Lower lobe of right lung (tissue), 2 donors: ENCODE measurements around the gene ENOX2. TPM values are rescaled to one million over a fixed set of nuclear protein-coding genes. Genes with fewer than 3 reads are reported as not detected.

ENCODE experiments used
- ATAC-seq, 2 donors: fragments of 200-7000 bp; cut with Tn5 transposase; one replicate each; pipeline ENCODE4 v1.9.1; 2020 to 2022; ENCODE audit warnings: mild to moderate bottlenecking in 2 of 2, moderate library complexity in 2 of 2
- DNase-seq: peaks from one replicate; pipeline ENCODE4 v3.0.0-alpha.2; 2020
- H3K27ac ChIP-seq: fragments of 200-600 bp; one replicate; pipeline ENCODE4 v1.8.0; 2022
- H3K27me3 ChIP-seq: fragments of 200-600 bp; one replicate; pipeline ENCODE4 v1.8.0; 2022; ENCODE audit warnings: low read depth
- H3K36me3 ChIP-seq: fragments of 200-600 bp; one replicate; pipeline ENCODE4 v1.8.0; 2022; ENCODE audit warnings: mild to moderate bottlenecking
- H3K4me1 ChIP-seq: fragments of 200-600 bp; one replicate; pipeline ENCODE4 v1.8.0; 2022
- H3K4me3 ChIP-seq: fragments of 200-600 bp; one replicate; pipeline ENCODE4 v1.8.0; 2022; ENCODE audit warnings: mild to moderate bottlenecking
- H3K9me3 ChIP-seq: fragments of 200-600 bp; one replicate; pipeline ENCODE4 v1.8.0; 2022
- CTCF ChIP-seq: fragments of 200-600 bp; IDR thresholded peaks from one replicate; pipeline ENCODE4 v1.8.0; 2022; ENCODE audit warnings: antibody characterized with exemption, mild to moderate bottlenecking
- intact Hi-C: fragments of 100-400 bp; cut with DNase I; formaldehyde crosslinking; loops from one replicate; pipeline ENCODE4 v1.11.0; 2022
- total RNA-seq: library from RNA; stranded (reverse); fragmentation: NEBNext Ultra II Directional; extraction: Animal tissue kit (Norgen Biotek cat#: 25700); gene quantifications from one replicate; pipeline ENCODE4 v1.2.1, GENCODE V29; 2021
- donor health status: DM: no; HTN: yes; CAD: no; lungs with severe emphysema.

ENOX2 gene
- total RNA-seq, 1 donor from 2014 or later, result 16.8 TPM

GRCh38 chrX:130877892-130878341, 25.1 kb downstream of the ENOX2 start:
- ATAC-seq (no peak), DNase-seq (no peak)
- intact Hi-C loops, result no loop called here
- Histone ChIP-seq H3K4me3 (no peak overlapping the region), H3K9me3 (no peaks in the 10 kb centered on the region), H3K27ac (no peak overlapping the region), H3K27me3 (no peaks in the 10 kb centered on the region), H3K4me1 (no peaks in the 10 kb centered on the region), H3K36me3 (no peaks in the 10 kb centered on the region)
- TF ChIP-seq CTCF, result no peak

GRCh38 chrX:130876226-130876625, 26.8 kb downstream of the ENOX2 start:
- H3K4me1 ChIP-seq, result no peaks in the 10 kb centered on the region
- ATAC-seq (no peak), DNase-seq (no peak)
- H3K9me3 ChIP-seq, result no peaks in the 10 kb centered on the region
- no peaks in the 10 kb centered on the region for H3K36me3 ChIP-seq
- no peak for TF ChIP-seq CTCF
- no peak overlapping the region for H3K4me3 ChIP-seq
- no peak overlapping the region for H3K27ac ChIP-seq
- no peaks in the 10 kb centered on the region for H3K27me3 ChIP-seq
- intact Hi-C loops, result no loop called here

- Histone ChIP-seq H3K36me3 (no peaks in the 10 kb centered on the region), H3K27me3 (no peaks in the 10 kb centered on the region), H3K9me3 (no peaks in the 10 kb centered on the region), H3K4me3 (no peak overlapping the region), H3K4me1 (no peaks in the 10 kb centered on the region), H3K27ac (no peak overlapping the region)
- DNase-seq (no peak), ATAC-seq (no peak)
- intact Hi-C loops, result no loop called here
- no peak for TF ChIP-seq CTCF
Observed at GRCh38 chrX:130874751-130875150, 28.3 kb downstream of the ENOX2 start.

- Histone ChIP-seq H3K27ac (no peak overlapping the region), H3K4me1 (no peaks in the 10 kb centered on the region), H3K27me3 (no peaks in the 10 kb centered on the region), H3K4me3 (no peak overlapping the region), H3K36me3 (no peaks in the 10 kb centered on the region), H3K9me3 (no peaks in the 10 kb centered on the region)
- intact Hi-C loops, result no loop called here
- no peak for DNase-seq
- TF ChIP-seq CTCF, result no peak
- no peak for ATAC-seq
Observed at GRCh38 chrX:130869239-130869638, 33.8 kb downstream of the ENOX2 start.

GRCh38 chrX:130861462-130861861, 41.5 kb downstream of the ENOX2 start:
- no peaks in the 10 kb centered on the region for H3K27me3 ChIP-seq

More at GRCh38 chrX:130861462-130861861, 41.5 kb downstream of the ENOX2 start:
- ATAC-seq (no peak), DNase-seq (no peak)
- Histone ChIP-seq H3K4me3 (no peak overlapping the region), H3K9me3 (no peaks in the 10 kb centered on the region), H3K4me1 (no peaks in the 10 kb centered on the region), H3K27ac (no peak overlapping the region), H3K36me3 (no peaks in the 10 kb centered on the region)
- intact Hi-C loops, result no loop called here
- no peak for TF ChIP-seq CTCF
